Mononuclear cell (primary cell): ENCODE data around the gene MEGF6. TPM values are rescaled to one million over a fixed set of nuclear protein-coding genes. Genes with fewer than 3 reads are reported as not detected.

Experiments
- H3K27me3 ChIP-seq: 2 replicates; pipeline ENCODE4 v1.6.0; 2011; ENCODE audit warnings: low read length, control low read depth; ENCODE audit not compliant: insufficient read depth
- H3K4me1 ChIP-seq: 2 replicates; pipeline ENCODE4 v1.5.1; 2011; ENCODE audit warnings: mild to moderate bottlenecking, low read length, control low read depth; ENCODE audit not compliant: insufficient read depth
- H3K4me3 ChIP-seq: 2 replicates; pipeline ENCODE4 v1.5.1; 2011; ENCODE audit warnings: mild to moderate bottlenecking, low read length, moderate library complexity
- H3K9me3 ChIP-seq: 2 replicates; pipeline ENCODE4 v1.5.1; 2011; ENCODE audit warnings: low read depth, mild to moderate bottlenecking, control low read depth, low read length
- total RNA-seq: library from RNA; depleted of rRNA; stranded (reverse); fragments of >200 nt; gene quantifications from one replicate; pipeline ENCODE4 v1.2.3, GENCODE V29; 2012

The MEGF6 gene
- total RNA-seq, 1 donor, result 16.2 TPM

- Histone ChIP-seq H3K27me3 (no peaks in the 10 kb centered on the region), H3K4me1 (no peaks in the 10 kb centered on the region), H3K4me3 (no peak overlapping the region), H3K9me3 (no peaks in the 10 kb centered on the region)
These were observed 27.4 kb upstream of the MEGF6 start for GRCh38 chr1:3638676-3639075.

GRCh38 chr1:3638027-3638426 lies 26.7 kb upstream of the MEGF6 start:
- H3K4me1 ChIP-seq, result no peaks in the 10 kb centered on the region

DNA sequence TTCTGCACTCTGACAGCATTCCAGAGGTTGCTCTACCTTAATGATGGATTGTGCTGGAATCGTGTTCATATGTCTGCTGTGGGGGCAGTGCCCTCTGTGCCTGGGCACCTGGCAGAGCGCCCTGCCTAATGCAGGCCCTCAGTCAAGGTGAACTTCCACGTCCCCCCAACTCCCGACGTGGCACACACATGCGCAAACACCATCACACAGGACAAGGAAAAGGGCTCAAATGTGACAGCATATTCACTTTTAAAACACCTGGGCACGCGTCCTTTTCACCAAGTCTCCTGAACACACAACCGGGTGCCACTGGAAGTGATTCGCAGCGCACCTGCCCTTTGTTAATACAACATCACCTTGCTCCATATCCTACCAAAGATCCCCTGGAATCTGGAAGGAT lies 25.2 kb upstream of the MEGF6 start:
- no peak overlapping the region for H3K4me3 ChIP-seq
- H3K4me1 ChIP-seq, result no peaks in the 10 kb centered on the region
- no peaks in the 10 kb centered on the region for H3K9me3 ChIP-seq
- H3K27me3 ChIP-seq, result no peaks in the 10 kb centered on the region

More at GRCh38 chr1:3638027-3638426, 26.7 kb upstream of the MEGF6 start:
- no peaks in the 10 kb centered on the region for H3K9me3 ChIP-seq
- H3K27me3 ChIP-seq, result no peaks in the 10 kb centered on the region
- H3K4me3 ChIP-seq, result no peak overlapping the region

GRCh38 chr1:3636080-3636479 lies 24.8 kb upstream of the MEGF6 start:
- H3K27me3 ChIP-seq, result no peaks in the 10 kb centered on the region
- H3K9me3 ChIP-seq, result no peaks in the 10 kb centered on the region
- no peaks in the 10 kb centered on the region for H3K4me1 ChIP-seq
- no peak overlapping the region for H3K4me3 ChIP-seq

- no peak overlapping the region for H3K4me3 ChIP-seq
- H3K9me3 ChIP-seq, result no peaks in the 10 kb centered on the region
- no peaks in the 10 kb centered on the region for H3K27me3 ChIP-seq
- peaks cover 5% of the 10 kb centered on the region for H3K4me1 ChIP-seq
These were observed 22.9 kb upstream of the MEGF6 start for GRCh38 chr1:3634059-3634800.

- no peak overlapping the region for H3K4me3 ChIP-seq
- no peaks in the 10 kb centered on the region for H3K27me3 ChIP-seq
- H3K4me1 ChIP-seq, result peaks cover 5% of the 10 kb centered on the region
- no peaks in the 10 kb centered on the region for H3K9me3 ChIP-seq
These were observed 22.2 kb upstream of the MEGF6 start for GRCh38 chr1:3633344-3634058.

- Histone ChIP-seq H3K4me3 (no peak overlapping the region), H3K4me1 (peaks cover 5% of the 10 kb centered on the region), H3K9me3 (no peaks in the 10 kb centered on the region)
These were observed 21.5 kb upstream of the MEGF6 start for GRCh38 chr1:3632716-3633343.

DNA sequence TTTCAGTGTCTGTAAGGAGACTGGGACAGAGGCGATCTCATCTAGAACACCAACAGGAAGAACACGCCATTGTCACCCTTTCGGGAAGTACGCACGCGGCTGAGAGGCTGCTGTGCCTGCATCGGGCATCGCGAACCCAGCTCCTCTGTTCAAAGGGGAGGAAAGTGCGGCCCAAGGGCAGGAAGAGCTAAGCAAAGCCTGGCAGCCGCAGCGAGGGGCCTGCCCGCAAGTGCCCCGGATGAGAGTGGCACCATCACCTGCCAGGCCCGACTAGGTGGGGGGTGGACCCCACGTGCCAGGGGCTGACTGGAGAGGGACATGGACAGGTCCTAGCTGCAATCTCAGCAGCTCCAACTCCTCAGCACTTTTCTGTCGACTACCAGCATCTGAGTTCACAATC lies 21.0 kb upstream of the MEGF6 start:
- H3K4me3 ChIP-seq, result no peak overlapping the region
- H3K9me3 ChIP-seq, result no peaks in the 10 kb centered on the region
- H3K27me3 ChIP-seq, result no peaks in the 10 kb centered on the region
- H3K4me1 ChIP-seq, result peaks cover 5% of the 10 kb centered on the region

More at GRCh38 chr1:3632716-3633343, 21.5 kb upstream of the MEGF6 start:
- no peaks in the 10 kb centered on the region for H3K27me3 ChIP-seq

GRCh38 chr1:3631320-3632260 lies 20.3 kb upstream of the MEGF6 start:
- Histone ChIP-seq H3K4me3 (no peak overlapping the region), H3K9me3 (no peaks in the 10 kb centered on the region), H3K4me1 (peaks cover 5% of the 10 kb centered on the region), H3K27me3 (no peaks in the 10 kb centered on the region)

DNA sequence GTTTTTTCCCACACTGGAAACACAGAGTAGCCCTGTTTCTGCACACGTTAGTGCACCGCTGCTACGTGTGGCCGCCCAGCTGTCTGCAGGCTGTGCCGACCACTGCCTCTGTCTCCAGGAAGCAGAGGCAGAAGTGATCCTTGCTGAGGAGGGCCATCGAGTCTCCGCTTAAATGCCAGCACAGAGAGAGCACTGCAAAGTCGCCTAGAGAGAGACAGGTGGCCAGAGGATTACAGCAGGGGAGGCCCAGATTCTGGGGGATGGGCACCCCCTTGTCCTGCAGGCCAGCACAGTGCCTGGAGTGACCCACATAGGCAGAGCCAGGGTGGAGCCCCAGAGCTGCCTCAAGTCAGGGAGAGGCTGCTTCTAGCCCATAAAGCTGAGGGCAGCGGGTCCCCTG lies 19.6 kb upstream of the MEGF6 start:
- H3K27me3 ChIP-seq, result no peaks in the 10 kb centered on the region
- no peaks in the 10 kb centered on the region for H3K9me3 ChIP-seq
- H3K4me3 ChIP-seq, result no peak overlapping the region
- H3K4me1 ChIP-seq, result peaks cover 8% of the 10 kb centered on the region

DNA sequence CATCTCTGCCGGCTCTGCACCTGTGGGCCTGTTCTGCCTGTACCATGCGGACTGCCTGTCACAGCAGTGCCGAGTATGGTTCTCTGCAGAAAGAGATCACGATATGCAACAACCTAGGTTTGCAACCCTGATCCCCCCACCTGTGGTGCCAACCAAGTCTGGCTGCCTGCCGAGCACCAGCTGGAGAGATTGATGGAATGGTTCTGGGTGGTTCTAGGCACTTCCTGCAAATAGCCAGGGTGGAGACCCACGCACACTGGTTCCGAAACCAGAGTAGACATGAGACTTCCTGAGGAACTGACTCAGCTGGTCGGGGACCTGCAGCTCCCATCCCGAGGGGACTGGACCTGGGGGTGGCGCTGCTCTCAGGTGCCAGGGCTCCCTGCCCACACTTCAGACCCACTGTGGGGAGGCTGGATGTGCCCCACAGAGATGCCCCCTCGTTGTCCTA lies 18.9 kb upstream of the MEGF6 start:
- H3K4me1 ChIP-seq, result peaks cover 14% of the 10 kb centered on the region
- no peaks in the 10 kb centered on the region for H3K27me3 ChIP-seq
- H3K9me3 ChIP-seq, result no peaks in the 10 kb centered on the region
- H3K4me3 ChIP-seq, result no peak overlapping the region

GRCh38 chr1:3629561-3630160 lies 18.4 kb upstream of the MEGF6 start:
- H3K4me1 ChIP-seq, result peaks cover 14% of the 10 kb centered on the region
- H3K27me3 ChIP-seq, result no peaks in the 10 kb centered on the region
- H3K4me3 ChIP-seq, result no peak overlapping the region
- H3K9me3 ChIP-seq, result no peaks in the 10 kb centered on the region

GRCh38 chr1:3628445-3628844 lies 17.1 kb upstream of the MEGF6 start:
- H3K27me3 ChIP-seq, result no peaks in the 10 kb centered on the region
- no peaks in the 10 kb centered on the region for H3K9me3 ChIP-seq
- H3K4me1 ChIP-seq, result peaks cover 22% of the 10 kb centered on the region
- no peak overlapping the region for H3K4me3 ChIP-seq

GRCh38 chr1:3627515-3628253 lies 16.4 kb upstream of the MEGF6 start:
- Histone ChIP-seq H3K27me3 (no peaks in the 10 kb centered on the region), H3K9me3 (no peaks in the 10 kb centered on the region), H3K4me3 (no peak overlapping the region), H3K4me1 (peaks cover 29% of the 10 kb centered on the region)
